Fibroblast of skin of left quadriceps (primary cell): ENCODE data around the gene SYT1.
"Not testable (repeated sequence)": the region's sequence is repeated elsewhere in the genome, so short reads cannot be mapped to it uniquely, and the experiment has no call there.

Source experiments
- DNase-seq, 2 experiments: peaks; one replicate each; pipeline ENCODE4 v3.0.0-alpha.2; 2013; ENCODE audit warnings: low read depth in 2 of 2

Gene SYT1

DNA sequence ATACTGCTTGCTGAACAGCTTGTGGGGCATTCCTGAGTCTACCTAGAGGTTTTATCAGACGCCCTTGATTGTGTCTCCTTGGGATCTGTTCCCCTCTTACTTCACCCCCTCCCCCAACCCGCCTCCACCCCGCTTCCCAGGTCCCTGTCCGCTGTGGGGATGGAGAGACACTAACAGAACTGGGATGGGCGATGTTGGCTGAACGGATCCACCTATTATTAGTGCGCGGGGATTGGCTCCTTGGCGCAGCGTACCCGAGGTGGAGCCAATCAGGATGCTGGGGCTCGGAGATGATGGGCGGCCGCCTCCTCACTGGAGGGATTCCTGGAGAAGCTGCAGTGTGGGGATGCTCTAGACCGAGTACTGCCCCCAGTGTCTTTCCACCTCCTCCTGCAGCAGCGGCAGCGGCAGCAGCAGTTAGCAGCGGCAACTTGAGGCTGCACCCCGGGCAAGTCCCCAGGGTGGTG, at the start of gene SYT1:
Gene SYT1, plus strand, starts transcription at position 372 of the 467 bp plus-strand sequence.
- peak; percentile 77 to 78 for DNase-seq

DNA sequence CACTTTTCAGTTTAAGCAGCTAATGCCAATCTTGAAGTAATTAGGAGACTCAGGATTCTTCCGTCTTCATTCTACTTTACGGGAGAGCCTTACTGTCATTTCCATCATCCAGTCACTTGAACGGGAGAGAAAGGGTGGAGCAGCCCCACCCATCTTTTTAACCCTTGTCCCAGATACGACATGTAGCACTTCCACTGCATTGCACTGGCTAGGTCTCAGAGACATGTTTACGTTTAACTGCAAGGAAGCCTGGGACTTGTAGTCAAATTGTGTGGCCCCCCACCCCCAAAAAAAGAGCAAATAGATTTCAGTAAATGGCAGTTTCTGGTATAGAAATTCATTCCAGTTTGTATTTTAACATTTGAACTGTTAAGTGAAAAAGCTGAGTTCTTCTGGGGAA, 46.1 kb upstream of the SYT1 start:
- no peak for DNase-seq

DNA sequence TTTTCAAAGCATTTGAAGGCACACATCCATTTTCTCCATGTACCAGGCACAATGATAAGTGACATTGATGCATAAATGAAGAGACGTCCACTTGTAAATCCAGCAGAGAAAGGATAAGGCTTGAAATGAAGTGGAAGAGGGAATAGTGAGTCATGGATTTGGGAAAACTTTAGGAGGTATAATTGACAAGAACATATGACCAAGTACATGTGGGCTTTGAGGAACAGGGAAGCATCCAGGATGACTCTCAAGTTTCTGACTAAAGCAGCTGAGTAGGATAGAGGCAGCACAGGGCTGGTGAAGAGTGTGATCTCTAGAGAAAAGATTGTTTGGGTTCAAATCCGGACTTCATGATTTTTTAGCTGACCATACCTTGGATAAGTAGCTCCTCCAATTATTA, 43.6 kb upstream of the SYT1 start:
- DNase-seq = no peak

DNA sequence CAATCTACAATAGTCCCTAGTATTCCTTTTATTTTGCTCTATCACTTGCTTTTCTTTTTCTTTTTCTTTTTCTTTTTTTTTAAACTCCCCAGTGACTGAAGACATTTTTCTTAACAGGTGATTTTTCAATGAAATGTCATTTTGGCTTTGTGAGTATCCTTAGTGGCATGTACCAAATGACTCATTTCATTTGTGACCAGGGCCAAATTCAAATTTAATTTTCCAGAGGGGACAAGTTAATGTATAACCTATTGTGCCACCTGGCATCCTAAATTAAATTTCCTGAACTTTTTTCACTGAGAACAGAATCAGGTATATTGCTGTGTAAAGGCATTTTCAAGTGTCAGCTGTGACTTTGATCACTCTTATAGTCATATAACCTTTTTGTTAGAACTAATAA, 39.7 kb upstream of the SYT1 start:
- no peak for DNase-seq

DNA sequence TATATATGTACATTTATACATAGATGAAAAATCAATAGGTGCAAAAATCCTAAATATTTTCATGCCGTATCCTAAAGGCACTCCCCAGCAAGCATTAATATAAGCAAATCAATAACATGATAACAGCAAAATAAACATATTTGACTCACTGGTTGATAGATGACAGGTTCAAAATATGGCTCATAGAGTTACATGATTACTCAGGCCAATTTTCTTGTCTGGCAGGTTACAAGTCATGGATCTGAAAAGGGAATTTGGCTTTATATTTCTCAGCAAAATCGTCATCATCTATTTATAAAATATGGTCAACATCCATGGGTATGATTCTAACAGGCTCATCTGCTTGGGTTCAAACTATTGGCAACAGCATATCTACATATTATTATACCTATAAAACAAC, 34.9 kb upstream of the SYT1 start:
- no peak for DNase-seq

DNA sequence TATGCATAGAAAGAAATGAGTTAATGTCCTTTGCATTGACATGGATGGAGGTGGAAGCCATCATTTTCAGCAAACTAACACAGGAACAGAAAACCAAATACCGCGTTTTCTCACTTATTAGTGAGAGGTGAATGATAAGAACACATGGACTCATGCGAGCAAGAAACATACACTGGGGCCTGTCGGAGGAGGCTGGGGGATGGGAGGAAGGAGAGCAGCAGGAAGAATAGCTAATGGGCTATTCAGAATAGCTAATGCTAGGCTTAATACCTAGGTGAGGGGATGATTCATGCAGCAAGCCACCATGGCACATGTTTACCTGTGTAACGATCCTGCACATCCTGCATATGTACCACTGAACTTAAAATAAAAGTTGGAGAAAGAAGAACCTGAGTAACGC, 29.1 kb upstream of the SYT1 start:
- no peak for DNase-seq

DNA sequence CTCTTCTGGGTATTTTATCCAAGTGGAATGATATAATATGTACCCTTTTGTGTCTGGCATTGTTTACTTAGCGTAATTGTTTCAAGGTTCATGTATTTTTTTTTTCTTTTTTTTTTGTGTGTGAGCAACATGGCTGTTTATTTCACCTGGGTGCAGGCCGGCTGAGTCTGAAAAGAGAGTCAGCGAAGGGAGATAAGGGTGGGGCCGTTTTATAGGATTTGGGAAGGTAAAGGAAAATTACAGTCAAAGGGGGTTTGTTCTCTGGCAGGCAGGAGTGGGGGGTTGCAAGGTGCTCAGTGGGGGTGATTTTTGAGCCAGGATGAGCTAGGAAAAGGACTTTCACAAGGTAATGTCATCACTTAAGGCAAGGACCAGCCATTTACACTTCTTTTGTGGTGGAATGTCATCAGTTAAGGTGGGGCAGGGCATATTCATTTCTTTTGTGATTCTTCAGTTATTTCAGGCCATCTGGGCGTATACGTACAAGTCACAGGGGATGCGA, 24.0 kb upstream of the SYT1 start:
- DNase-seq = not testable (repeated sequence)

DNA sequence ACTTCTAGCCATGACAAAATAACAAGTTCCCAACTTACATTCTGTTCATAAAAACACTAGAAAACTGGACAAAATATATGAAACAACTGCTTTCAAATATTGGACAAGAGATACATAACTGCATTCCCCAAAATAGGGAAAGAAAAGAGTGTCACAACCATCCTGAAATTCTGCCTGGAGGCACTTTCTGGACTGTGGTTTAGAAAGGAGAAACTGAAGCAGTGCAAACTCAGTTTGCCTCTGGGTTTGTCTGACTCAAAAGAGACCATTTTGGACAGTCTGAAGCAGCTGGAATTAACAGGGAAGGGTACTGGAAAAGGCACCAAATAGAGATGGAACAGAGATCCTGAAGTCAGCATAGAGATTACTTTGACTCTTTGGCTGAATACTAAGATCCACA, 11.3 kb upstream of the SYT1 start:
- no peak for DNase-seq

DNA sequence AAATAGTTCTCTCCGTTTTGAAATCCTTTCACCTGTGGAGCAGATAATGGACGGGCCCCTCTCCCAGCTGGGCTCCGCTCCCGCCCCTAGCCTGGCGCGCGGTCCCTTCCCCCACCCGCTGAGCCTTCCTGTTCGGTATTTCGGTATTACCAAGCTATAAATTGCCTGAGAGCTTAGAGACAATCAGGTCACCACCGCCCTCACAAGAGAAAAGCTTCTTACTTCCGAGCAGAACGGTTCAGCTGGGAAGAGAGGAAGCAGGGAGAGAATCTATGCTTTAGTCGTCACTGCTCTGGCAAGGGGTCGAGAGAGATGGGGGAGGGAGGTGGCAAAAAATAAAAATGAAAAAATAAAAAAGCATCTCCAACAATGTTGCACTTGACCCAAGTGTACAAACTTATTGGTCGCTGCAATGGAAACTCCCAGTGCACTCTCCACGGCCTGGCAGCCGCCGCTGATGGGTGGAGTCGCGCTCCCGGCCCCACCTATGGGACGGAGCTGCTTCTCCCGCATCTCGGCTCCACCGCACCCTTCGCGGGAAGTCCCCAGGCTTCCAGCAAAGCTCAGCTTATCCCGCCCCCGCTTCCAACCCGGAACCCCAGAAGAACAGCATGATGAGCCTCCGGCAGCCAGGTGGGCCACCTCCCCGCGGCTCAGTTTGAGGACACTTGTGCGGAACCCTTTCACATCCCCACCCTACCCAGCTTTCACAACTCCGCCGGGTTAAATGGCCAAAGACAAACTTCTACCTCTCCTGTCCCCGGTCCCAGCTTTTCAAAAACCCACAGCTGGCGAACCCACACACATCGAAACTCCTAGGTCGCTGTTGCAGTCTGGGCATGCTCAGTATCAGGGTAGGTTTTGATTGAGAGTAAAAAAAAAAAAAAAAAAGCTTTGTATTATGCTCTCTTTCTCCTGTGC, 832 bp upstream of the SYT1 start:
- no peak for DNase-seq

DNA sequence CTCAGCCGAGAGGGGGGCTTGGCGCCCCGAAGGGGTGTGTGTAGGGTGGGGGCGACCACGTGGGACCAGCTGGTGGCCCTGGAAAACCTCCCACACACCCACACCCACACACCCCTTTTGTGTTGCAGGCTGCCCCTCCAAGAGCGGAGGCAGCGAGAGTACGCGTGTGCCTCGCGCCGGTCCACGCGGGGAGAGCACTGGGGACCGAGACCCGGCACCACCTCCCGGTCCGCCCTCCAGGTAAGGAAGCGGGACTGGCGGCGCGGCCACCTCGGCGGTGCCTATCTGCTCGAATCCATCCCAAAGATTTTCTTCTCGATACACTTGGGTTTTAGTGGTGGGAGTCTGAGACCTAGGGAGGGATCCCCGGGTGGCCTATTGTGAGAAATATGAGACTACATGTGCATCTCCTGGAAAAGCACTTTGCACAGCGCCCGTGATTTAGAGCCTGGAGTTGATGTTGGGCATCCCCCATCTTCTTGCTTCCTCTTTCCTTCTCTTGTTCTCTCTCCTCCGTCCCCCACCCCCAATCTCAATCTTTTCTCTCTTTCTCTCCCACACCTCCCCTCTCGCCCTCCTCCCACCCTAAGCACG, 393 bp downstream of the SYT1 start:
- DNase-seq = no peak

DNA sequence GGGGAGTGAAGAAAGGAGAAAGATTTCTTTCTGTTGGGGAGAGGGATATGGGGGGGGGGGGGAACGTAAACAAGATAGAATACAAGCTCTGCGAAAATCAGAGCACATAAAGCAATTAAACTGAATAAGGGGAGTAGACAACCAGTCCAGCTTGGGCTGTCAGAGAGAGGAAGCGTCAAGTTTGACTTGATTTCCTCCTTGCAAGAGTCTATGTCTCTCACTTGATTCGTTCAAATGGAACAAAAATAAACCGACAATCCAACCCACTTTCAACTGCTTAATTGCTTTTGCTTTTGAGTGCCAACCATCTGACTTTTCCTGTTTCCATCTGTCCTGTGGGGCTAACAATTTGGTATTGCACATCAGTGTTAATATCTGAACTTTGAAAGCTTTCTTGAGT, 942 bp downstream of the SYT1 start:
- DNase-seq = no peak

DNA sequence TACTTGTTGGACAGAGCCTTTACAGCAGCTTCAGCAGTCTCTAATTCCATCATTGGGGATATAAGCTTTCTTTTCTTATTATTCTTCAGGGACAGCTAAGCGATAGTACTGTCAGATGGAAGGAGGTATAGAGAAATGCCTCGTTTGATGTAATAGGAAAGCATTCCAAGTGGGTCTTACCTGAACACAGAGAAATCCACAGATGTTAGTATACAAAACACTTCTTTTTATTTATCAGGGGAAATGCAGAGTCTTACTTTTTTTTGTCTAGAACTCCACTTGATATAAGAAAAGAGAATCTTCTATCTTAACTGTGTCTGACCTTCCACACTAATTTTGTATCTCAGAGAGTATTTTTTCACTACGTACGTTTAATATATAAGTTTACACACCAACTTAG, 1.9 kb downstream of the SYT1 start:
- no peak for DNase-seq

DNA sequence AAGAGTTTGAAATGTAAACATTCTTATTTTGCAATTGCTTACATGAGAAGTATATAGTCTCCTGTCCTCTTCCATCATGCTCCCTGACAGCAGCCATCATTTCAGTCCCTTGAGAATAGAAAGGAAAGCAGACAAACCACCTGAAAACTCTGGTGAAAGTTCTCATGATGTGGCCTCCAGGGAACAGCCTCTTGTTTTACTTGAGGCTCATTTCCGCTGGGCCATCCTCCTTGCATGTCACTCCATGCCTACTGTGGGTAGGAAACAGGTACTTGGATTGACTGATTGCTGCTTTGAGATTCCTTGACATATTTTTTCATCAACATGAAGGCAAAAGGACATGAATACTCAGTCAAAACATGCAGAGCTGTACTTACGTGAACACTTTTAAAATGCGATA, 6.0 kb downstream of the SYT1 start:
- no peak for DNase-seq

DNA sequence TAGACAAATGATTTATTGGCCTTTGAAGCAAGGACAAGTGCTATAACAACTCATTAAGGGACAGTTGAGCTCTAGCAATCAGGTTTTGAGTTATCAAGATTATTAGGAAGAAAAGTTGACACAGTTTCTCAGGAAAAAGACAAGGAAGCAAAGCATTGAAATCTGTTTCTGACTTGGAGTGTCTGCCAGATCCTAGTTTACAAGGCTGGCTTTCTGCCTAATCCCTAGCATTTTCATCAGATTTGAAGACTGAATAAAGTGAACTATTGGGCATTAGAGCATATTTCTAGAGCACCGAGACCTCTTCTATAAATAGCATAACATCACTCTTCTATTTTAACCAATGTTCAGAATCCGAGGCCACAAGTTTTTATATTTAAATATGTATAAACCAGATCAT, 7.0 kb downstream of the SYT1 start:
- DNase-seq = no peak

DNA sequence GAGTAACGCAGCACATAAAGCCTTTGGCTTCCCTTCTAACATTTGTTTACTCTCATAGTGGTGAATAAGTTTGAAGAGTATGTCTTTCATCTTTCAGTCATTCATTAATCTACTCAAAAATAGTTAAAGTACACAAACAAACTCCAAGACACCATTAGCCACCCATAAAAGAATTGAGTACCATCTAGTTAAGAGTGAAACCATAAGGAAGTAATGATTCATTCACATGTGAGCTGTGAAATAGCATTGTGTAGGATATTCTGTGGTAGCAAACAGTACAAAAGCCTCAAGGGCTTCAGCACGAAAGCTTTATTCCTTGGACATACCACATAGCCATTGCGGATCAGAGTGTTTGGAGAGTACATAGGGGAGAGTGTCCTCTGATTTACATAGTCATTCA, 13.9 kb downstream of the SYT1 start:
- DNase-seq = no peak

DNA sequence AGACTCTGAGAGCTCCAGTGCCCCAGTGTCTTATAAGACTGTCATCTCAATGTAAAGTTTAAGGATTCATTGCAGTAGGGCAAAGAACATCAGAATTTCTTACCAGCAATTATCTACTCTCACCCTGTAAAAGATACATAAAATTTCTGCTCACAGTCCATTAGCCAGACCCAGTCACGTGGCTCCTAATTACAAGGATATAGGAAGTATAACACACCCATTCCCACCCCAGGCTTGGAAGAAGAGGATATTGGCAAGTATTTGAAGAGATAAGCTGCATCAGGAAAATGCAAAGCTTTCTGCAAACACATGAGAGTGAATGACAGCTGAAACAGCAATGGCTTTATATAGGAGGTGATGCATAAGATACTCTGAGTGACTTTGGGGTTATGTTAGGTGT, 14.3 kb downstream of the SYT1 start:
- DNase-seq = no peak

DNA sequence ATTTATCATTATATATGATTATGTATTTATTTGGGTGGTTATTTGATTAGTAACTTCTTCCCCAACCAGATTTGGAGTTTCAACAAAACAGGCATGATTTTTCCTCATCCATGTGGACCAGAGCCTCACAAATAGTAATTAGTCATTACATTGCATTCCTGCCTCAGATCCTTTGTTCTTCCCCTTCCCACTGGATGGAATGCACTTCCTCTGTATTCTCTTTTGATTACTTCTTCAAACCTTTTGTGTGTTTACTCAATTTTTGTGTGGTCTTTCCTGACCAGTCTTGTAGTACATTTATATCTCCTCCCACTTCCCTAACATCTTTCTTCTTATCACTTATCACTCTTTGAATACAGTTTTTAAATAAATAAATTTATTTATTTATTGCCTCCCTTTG, 15.5 kb downstream of the SYT1 start:
- no peak for DNase-seq

DNA sequence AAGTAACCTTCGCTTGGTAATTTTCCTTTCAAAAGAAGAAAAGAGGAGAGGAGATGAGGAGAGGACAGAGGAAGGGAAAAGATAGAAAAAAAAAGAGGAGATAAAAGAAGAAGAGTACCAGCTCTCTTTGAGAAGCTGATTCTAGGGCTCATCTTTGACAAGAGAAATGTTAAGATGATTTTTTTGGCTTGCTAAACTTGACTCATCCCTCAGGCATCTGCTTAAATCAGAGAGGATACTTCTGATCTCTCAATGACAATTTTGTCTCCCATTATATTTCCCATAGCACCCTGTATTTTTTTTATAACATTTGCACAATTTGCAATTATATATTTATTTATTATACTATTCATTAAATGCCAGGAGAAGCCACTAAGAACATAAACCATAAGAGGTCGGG, 17.1 kb downstream of the SYT1 start:
- DNase-seq = no peak

DNA sequence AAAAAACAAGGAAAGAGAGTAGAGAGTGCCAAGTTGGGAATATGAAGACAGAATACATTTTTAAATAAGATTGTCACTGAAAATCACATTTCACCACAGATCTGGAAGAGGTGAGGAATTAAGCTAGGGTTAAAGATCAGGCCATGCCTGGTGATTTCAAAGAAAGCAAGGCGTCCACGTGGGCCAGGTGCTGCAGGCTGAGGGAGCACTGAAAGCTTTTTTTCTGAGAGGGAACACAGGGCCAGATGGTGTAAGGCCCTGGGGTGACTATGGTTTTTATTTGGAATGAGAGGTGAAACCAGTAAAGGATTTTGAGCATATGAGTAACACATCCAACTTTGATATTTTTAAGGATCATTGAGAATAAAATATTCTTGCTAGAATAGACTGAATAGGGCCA, 20.9 kb downstream of the SYT1 start:
- no peak for DNase-seq

DNA sequence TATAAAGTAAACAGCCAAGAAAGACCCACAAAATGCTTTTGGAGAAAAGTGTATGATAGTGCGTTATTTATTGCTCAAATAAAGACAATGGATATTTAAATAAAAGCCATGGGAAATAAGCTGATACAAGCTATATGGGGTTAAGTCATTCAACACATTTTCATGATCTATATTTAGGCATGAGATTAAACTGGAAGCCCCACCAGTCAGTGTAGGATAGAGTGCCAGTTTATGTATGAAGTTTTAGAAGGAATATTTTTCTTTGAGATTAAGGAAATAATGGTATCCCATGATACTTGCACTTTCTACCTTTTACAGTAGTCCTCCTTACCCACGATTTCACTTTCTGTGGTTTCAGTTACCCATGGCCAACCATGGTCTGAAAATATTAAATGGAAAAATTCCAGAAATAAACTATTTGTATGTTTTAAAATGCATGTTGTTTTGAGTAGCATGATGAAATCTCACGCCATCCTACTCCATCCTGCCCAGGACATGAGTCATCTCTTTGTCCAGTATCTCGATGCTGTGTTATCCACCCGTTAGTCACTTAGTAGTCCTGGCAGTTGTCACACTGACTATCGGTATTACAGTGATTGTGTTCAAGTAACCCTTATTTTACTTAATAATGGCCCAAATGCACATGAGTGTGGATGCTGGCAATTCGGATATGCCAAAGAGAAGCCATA, 22.3 kb downstream of the SYT1 start:
- DNase-seq = no peak

DNA sequence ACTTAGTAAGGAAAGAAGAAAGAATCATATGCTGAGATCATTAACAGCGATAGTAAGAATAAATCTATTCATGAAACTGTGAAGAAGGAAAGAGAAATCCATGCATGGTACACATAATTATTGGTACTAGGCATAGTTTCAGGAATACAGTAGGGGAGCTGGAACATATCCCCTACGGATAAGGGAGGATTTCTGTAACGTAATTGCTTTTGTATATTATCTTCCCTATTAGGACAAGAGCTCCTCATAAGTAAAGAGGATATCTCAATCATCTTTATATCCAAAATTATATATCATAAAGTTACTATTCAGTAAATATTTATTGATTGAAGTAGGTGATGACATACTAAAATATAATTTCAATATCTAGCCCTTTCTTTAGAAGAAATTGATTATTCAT, 22.9 kb downstream of the SYT1 start:
- no peak for DNase-seq

DNA sequence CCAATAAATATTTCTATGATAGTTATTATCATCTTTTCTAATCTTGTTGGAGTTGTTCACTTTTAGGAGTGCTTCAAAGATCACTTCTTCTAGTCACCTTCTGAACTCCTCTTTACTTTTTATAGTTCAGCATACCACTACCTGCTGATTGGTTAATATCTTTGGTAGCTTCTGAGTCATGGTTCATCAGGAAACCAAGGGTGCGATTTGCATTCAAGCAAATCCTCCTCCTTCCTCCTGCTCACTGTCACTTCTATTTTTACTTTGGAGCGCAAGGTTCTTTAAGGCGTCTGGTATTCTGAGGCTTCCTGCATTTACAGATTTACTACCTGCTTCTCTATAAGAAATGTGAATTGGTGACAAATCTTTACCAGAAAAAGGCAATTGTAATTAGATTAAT, 24.0 kb downstream of the SYT1 start:
- DNase-seq = no peak
